Epidermal melanocyte (primary cell): ENCODE results near the gene UQCRC1.
"Not testable (repeated sequence)": the region's sequence is repeated elsewhere in the genome, so short reads cannot be mapped to it uniquely, and the experiment has no call there.

Source experiments
- DNase-seq: peaks from one replicate; pipeline ENCODE4 v3.0.0; 2011; ENCODE audit warnings: low spot score; ENCODE audit not compliant: insufficient read length

UQCRC1 gene

DNA sequence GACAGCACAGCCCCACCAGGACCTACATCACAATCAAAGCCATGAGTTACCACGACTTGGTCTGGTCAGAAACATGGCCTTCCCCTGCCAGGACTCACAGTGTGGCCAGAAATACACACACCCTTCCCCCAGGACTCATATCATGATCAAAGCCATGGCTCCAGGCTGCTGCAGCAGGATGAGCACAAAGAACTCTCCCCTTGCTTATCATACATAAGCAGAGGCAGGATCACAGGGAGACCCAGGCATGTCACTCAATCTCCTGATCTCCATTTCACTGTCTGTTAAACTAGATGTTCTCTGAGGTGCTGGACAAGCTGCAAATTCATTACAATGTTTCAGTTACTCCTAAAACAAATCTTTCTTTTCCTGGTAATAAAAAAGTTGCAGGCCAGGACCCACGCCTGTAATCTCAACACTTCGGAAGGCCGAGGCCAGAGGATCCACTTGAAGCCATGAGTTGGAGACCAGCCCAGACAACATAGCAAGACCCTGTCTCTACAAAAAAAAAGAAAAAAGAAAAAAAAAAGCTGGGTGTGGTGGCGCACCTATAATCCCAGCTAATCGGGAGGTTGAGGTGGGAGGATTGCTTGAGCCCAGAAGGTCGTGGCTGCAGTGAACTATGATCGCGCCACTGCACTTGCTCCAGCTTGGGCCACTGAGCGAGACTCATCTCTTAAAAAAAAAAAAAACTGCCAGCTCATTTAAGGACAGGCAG is 54.1 kb downstream of the UQCRC1 start:
- no peak for DNase-seq

DNA sequence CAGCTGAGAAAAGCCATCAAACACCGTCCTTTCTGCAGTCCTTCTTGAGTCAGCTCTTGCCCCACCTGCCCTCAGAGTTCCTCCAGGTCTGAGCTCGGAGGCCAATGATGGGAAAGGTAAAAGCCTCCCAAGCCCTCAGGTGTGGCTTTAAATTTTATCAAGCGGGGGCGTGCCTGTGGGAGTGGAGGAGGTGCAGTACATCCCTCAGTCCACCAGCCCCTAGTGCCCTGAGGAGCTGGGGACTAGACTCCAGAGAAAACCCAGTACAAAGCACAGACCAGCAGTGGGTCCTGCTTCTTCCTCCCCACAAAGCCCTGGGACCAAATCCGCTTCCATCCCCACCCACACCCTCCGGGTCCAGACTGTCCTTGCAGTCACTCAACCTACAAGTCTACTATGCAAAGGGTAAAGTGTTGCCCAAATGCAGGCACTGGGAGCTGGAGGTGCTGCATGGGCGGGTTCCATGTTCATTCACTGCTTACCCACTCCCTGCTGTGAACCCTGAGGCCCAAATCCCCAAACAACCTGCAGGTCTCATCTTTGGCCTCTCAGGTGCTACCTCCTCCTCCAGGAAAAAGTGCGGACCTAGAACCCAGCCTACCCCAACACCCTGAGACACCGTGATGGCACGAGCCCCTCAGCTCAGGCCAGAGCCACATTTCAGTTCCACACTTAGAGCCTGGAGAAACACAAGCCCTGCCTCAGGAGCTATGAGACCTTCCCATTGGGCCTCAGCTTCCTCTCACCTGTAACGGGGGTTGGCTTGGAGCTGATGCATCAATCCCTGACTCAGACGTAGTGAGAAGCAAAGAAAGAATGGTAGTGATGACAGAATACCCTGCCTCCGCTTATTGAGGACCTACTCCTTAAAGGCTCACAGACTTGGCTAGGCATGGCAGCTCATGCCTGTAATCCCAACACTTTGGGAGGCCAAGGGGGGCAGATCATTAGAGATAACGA is 55.3 kb downstream of the UQCRC1 start:
- no peak for DNase-seq

GRCh38 chr3:48553361-48553760 is 56.1 kb downstream of the UQCRC1 start:
- DNase-seq: no peak

DNA sequence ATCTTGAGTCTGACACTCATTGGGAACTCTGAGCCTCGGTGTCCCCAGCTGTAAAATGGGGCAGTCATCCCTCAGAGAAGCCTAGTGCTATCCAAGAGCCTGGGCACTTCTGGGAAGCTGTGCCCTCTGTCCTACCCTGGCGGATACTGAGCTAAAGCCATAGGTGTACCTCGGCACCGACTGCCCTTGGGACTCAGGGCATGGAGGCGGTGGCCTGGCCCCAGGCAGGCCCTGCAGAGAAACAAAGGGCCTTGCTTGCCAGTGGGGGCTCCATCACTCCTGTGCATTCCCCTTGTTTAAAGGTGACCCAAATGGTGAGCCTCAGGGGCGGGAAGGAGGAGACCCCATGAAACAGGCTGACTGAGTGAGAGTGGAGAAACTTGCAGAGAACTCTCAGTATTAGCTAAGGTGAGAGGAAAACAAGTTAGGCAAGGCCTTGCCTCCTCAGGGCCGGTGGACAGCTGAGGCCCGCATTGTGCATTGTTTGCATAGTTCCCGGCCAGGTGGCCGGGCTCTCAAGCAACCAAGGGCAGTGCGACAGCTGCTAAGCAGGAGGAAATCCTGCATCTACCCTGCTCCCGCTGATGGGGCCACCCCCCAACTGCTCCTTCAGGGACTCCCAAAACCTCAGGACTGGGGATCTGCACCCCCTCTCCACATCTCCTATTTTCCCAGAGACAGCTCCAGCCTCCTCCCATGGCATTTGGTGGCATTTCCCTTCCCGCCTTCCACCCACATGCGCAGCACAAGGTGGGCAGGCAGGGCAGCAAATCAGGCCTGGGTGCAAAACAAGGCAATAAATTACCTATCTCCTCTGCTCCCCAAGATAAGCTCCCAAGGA is 57.1 kb downstream of the UQCRC1 start:
- DNase-seq: no peak

- not testable (repeated sequence) for DNase-seq
Observed at GRCh38 chr3:48551651-48552050, 57.8 kb downstream of the UQCRC1 start.
